ENCODE data around the gene ENTR1.

Gene ENTR1, protein sequence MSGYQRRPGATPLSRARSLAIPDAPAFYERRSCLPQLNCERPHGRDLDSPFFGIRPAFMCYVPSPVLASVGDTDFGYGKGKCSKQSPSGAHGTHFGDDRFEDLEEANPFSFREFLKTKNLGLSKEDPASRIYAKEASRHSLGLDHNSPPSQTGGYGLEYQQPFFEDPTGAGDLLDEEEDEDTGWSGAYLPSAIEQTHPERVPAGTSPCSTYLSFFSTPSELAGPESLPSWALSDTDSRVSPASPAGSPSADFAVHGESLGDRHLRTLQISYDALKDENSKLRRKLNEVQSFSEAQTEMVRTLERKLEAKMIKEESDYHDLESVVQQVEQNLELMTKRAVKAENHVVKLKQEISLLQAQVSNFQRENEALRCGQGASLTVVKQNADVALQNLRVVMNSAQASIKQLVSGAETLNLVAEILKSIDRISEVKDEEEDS

DNA sequence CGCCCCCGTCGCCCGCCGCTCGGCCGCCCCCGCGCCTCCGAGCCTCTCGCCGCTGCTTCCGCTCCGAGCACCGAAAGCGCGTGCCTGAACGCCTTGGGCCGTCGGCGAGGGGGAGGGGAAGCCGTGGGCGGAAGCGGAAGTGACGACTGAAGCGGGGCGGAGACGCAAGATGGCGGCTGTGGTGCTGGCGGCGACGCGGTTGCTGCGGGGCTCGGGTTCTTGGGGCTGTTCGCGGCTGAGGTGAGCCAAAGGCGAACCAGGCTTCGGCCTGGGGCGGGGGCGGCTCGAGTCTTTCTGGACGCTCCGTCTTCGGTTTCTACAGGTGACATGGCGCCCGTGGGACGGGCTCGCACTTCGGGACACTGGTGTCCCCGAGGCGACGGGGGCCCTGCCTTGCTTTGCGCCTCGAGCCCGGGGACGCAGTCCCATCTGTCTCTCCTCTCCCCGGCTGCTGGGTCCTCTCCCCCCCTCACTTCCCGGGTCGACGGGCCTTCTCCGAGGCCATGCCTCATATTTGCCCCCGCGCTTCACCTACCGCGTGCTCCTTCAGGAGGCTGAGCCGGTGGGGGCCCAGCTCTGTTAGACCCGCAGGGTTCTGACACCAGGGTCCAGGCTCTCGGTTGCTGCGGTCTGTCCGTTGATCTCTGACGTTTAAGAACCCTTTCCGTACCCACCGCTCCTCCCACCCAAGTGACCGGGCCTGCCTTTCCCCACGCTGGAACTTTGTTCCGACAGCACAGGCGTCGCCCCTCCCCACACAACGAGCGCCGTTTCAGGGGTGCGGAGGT is at the start of gene ENTR1, which contains the start of gene PMPCA:
ENTR1 (minus strand) TSS at position 115 of the 788 bp plus-strand sequence. CDS start 217 bp downstream, outside the sequence.
PMPCA (plus strand) TSS at position 159 of the 788 bp plus-strand sequence; CDS start at position 170, 11 bp downstream.
- DNase-seq: peak; percentile 77

DNA sequence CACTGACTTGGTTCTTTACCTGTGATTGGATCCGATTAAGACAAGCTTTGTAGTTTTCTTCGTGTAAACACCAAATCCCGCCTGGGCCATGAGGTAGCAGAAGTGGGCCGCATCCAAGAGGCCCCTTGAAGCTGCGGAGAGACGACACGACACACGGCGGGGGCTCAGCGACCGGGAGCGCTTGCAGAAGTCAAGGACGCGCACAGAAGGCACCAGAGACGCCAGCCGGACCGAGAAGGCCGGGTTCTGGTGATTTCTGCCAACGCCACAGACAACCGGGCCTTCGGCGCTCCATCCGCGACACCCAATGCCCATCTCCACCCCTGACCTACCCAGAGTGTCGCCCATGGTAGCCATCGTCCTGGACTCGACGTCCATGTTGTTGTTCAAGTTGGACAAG is 49.0 kb upstream of the ENTR1 start:
- DNase-seq: no peak

DNA sequence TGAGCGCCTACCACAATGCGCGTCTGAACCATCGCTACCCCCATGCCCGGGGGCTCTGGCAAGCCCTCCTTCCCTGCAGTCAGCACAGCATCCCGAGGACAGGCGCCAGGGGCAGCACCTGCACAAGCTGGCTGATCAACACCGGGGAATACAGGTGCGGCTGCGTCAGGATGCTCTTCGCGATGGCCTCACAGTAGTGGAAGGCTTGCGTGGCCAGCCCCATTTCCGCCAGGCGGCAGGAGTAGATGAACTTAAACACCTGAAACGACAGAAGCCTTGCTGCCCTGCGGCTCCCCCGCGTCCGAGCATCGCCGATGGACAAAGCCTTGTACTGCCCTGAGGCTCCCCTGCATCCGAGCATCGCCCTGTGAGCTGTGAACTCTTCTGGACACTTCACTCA is 46.9 kb upstream of the ENTR1 start:
- DNase-seq: no peak

DNA sequence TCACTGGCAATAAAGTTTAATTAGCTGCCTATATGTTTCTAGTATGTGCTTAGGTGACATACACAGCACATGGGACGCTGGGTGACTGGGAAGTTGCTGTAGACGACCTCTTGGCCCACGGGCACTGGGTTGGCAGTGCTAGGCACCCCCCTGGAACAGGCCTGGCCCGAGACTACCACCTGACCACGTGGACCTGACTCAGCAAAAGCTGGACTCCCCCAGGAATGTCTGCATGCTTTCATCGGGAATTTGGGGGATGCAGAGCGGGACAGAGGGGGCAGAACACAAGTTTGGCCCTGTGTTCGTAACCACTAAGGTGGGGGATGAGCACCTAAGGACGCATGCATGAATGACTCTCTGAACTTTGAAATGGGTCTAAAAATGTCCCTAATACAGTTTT is 45.8 kb upstream of the ENTR1 start:
- DNase-seq: no peak

DNA sequence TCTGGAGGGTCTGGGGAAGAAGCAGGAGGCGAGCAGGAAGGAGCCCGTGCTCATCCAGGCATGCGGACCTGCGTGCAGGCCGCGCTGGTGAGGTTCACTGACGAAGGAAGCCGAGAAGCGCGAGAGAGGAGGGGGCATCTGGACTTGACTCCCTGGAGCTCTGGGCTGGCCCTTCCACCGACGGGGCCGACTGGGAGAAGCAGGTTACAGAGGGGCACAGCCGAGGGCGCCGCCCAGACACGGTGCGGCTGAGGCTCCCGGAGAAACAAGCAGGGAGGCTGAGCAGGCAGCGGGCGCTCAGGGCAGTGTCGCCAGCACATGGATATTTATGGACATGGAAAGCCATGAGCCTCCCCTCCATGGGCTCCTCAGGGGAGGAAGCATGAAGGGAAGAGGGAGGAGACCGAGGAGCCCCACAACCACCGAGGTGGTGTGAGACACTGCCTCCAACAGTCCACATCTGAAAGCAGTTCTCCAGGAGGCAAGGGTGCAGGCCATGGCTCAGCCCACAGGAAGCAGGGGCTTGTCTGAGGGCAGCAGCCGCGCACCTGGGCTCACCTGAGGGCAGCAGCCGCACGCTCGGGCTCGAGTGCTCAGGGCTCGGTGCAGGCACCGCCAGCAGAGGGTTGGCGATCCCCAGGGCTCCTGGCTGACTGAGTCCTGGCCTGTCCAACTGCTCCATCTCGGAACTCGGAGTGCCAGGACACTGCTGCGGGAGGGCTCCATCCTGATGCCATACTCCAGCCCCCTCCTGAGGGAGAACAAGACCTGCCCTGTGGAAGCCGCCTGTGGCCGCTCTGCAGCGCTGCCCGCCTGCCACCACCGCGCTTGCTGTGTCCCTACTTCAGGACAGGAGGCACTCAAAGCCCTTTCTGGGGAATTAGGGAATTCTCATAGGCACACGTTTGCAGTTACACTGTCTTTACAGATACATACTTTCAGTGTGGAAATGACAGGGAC is 44.9 kb upstream of the ENTR1 start:
- no peak for DNase-seq

DNA sequence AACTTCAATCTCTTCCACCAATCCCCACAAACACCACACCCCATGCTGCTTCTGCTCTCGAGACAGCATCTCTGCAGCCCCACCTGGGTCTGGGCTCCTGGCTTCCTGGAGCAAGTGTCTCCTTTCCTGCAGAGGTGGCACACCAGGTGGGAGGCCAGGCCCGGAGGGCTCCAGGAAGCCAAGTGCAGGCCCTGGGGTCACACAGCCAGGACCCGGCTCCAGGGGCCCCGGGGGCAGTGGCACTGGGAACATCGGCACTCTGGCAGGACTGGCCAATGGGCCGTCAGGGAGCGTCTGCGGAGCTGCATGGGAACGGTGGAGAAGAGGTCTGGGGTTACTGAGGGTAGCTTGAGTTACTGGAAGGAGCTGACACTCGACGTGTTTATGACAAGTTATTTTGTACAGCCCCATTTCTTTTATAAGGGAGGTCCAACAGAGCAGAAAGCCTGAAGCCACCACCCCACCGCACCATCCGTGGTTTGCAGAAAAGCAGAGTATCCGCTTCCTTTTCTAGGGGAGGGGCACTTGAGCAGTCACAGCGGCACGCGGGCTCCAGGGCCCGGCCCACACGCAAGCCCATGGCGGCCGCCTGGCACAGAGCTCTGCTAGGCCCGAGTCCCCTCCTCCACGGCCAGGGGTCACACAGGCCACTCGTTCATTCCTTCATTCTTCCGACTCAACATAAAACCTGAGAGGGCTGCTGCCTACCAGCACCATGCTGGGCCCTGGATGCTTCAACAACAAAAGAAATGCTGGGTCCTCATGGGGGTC is 43.8 kb upstream of the ENTR1 start:
- DNase-seq: no peak

DNA sequence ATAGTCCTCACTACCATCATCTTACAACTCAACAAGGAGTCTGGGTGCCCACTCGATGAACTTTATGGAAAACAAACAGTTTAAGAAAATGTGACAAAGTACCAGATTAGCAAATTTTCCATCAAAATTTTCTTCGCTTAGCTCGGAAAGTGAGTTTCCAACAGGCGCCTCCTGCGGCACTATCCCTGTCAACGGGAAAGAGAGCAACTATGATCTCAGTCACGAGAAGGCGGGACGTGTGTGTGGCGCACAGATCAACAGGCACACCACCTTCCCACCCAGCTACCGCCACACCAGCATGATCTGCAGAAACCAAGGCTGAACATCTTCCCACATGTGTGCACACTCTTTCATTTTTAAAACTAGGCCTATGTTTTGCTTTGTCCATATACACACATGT is 42.9 kb upstream of the ENTR1 start:
- no peak for DNase-seq

DNA sequence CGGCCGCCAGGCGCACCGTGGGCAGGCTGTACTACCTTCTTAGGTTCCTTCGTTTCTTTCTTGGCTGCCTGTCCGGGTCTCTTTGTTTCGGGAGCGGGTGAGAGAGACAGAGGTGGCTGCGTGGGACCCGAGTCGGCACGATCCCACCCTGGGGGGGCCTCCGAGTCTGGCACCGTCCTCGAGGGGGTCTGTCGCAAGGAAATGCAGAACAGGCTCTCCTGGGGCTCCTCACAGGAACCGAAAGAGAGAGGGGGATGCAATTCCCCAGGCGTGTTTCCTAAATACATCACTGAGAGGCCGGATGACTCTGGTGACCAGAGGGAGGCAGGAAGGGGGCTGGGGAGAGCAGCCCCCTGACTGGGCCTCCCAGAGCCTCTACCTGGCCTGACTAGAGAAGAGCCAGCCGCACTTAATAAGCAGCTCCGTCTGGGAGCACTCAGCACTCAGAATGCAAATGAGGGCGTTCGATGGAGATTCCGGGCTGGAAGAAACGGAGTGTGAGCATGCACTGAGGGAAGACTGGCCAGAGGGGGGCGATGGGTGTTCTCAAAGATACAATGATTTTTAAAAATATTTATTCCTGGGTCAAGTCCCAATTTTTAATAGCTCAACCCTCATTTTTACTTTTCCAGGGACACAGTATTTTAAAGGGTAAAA is 40.9 kb upstream of the ENTR1 start:
- no peak for DNase-seq

DNA sequence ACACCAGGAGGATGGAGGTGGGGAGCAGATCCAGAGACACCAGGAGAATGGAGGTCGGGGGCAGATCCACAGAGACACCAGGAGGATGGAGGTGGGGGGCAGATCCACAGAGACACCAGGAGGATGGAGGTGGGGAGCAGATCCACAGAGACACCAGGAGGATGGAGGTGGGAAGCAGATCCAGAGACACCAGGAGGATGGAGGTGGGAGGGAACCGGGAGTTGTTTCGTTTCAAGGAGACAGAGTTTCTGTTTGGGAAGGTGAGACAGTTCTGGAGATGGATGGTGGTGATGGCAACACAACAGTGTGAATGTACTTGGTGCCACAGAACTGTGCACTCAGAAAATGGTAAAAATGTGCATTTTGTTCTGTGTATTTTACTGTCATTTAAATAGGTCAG is 38.2 kb upstream of the ENTR1 start:
- DNase-seq: no peak

DNA sequence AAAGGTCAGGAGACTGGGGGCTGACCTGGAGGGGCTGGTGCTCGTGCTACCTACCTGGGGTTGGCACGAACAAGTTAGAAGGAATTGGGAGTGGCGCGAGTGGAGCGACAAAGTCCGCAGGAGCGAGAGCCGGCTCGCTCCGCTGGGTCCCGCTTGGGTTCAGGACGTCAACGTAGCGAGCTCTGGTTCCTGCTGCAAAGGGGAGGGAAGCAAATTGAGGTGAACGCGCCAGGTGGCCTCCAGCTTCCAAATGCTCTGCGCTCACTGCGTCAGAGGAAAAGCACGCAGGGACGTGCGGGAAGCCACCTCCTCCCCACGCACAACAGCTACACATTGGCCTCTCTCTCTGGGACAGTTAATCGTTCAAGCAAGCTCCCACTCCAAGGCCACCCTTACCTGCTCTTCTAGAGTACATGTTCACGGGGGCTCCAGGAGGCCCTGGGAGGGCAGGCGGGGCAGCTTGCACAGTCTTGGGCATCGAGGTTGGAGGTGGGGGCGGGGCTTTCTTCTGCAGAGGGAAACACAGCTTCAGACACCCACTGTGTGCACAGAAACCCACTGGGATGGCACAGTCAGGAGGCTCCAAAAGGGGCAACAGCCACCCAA is 36.9 kb upstream of the ENTR1 start:
- no peak for DNase-seq

DNA sequence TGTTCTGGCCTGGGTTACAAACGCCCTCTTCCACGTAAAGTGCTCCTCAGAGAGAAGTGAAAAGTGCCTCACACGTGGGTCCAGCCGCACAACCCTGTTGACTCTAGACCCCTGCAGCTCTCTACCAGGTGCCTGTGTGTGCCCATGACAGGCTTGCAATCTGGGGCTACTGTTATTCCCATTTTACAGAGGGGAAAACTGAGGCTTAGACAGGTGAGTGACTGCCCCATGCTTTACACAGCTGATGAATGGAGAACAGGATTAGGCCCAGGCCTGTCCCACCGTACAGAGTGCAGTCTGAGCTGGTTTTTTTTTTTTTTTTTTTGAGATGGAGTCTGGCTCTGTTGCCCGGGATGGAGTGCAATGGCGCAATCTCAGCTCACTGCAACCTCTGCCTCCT is 35.4 kb upstream of the ENTR1 start:
- DNase-seq: no peak

DNA sequence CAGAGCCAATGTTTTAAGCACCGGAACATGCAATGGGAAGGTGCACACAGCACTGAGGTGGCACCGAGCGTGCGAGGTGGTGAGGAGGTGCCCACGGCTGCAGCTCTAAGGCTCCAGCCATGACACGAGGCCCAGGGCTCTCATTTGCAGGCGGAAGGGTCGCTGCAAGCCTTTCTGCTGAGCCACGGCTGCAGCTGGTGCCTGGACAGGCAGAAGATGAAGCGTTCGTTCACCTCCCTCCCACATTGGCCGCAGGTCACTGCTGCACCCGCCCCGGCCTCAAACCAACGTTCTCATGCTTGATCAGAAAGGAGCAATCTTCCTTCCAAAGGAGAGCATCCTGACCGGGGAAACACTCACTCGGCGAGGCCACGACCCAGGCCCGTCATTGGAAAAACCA is 33.7 kb upstream of the ENTR1 start:
- no peak for DNase-seq

DNA sequence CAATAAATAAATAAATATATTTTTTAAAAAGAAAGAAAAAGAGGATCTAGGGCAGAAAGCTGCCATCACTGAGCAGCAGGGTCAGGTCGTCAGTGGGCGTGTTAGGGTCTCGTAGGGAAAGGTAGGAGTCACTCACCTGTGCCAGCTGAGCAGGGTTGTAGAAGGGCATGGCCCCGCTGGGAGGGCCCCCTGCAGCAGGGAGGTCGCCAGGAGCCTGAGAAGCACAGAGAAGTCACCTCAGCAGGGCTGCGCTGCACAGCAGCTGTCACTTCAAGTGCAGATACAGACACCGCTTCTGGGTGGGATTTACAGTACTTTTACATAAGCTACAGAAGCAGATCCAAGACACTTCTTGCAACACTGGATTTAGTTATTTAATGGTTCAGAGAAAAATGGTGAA is 33.3 kb upstream of the ENTR1 start:
- DNase-seq: no peak

DNA sequence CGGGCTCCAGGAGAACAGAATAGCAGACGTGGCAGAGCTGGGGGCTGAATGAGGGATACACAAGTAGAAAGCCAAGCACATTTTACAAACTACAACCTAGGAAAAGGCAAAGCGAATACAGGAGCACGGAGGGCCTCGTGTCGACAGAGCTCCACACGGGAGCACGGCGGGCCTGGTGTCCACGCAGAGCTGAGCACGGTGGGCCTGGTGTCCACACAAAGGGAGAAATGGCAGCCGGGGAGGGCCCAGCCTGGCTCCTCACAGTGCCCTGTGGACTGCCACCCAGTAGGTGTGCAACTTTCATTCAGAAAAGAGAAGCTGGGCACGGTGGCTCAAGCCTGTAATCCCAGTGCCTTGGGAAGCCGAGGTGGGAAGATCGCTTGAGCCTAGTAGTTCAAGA is 32.7 kb upstream of the ENTR1 start:
- DNase-seq: no peak

DNA sequence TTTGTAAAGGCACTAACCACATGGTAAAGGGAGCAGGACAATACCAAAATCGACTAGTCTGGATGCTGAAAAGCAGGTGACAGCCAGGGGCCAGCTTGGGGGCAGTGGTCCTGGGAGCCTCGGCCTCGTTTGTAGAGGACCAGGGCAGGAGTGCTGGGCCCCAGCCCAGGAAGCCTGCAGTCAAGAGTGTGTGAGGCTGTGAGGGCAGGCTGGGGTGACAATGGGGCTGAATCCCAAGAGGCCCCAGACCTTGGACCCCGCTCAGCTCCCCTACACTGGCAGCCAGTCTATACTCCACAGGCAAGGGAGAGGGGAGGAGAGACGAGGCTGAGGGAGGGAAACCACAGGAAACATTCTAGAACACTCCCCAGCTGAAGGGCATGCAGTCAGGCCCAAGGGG is 31.9 kb upstream of the ENTR1 start:
- DNase-seq: no peak

DNA sequence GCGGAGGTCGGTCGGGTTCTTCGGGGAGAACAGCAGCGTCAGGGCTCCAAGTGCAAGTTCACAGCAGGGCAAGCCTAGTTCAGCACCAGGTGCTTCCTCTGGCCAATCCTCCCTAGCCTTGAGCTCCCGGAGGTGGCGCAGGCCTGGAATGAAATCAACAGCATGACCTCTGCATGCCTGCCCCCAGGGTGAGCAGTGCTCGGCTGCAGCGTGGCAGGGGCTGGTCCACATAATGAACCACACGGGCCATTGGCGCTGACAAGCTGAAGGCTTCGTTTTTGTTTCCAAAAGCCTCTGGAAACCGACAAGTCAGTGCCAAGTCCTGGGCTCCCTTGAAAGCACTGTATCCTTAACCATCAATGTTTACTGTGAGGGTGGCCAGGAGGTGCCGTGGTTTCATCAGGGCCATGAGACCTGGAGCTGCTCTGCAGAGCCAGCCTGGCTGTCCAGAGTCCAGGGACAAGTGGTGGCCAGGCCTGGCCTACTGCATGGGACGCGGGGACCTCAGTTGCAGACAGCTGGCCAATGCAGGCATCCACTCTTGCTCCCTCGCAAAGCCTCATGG is 31.3 kb upstream of the ENTR1 start:
- no peak for DNase-seq

DNA sequence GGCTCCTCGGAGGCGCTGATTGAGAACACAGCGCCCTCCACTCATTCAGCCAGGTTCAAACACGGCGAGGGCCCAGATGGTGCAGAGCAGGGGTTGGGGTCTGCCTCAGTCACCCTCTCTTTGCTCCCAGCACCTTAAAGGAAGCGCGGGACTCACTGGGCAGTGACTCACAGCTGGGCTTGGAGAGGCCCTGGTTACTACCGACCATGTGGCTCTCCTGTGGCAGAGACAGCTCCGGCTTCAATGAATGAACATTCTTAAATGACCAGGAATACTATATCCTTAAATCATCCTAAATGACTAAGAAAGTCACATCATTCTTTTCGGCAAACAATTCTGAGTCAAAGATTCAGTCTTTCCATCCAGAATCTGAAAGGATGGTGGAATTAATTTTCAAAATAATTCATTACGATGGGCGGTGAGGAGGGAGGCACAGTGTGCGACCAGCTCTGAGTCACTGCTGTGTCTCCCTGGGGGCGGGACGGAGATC is 30.8 kb upstream of the ENTR1 start:
- DNase-seq: no peak

DNA sequence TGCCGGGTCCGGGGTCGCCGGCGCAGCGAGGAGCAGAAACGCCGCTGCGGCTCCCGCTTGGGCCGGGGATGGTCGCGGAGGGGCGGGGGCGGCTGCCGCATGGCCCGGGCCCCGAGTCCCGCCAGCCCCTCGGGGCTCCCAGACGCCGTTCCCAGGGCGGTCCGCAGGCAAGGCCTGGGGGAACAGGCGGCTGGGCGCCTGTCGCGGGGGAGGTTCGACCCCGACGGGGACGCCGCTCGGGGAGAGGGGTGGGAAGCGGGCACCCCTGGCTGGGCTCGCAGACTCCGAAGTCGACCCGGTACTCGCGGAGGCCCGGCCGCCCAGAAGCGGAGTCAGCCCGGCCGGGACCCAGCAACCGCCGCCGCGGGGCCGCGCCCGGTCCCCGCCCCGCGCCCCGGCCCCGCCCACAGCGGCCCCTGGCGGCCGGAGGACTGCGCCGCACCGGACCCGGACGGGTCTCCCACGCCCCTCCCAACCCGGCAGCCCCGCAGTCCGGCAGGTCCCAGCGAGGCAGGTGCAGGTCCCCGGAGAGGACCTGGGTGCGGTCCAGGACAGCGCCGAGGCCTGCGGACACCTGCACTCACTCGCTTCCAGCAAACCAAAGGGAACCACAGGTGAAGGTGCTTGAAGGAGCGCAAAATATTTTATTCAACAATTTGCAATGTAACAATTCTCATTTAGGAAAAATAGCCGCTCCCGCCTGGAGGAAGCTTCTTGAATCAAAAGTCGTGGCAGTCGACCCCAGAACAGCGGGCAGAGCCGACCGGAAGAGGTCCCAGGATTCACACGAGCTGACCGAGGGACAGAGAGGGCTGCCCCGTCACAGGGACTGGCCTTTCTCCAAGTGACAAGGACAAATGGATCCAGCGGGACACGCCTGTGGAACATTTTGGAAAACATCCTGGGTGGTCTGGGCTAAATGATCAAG is 29.3 kb upstream of the ENTR1 start, which contains the start of gene INPP5E:
INPP5E (minus strand) TSS at position 365 of the 928 bp plus-strand sequence. CDS start 426 bp downstream, outside the sequence.
- DNase-seq: peak; percentile 51
